HG02588 (cell line): Measurements from ENCODE around the gene FATE1.

Source experiments
- ATAC-seq: cut with Tn5 transposase; IDR thresholded peaks from one replicate; pipeline ENCODE4 v1.9.1; 2021; ENCODE audit warnings: mild to moderate bottlenecking, moderate library complexity; ENCODE audit not compliant: unreplicated experiment

Gene FATE1

DNA sequence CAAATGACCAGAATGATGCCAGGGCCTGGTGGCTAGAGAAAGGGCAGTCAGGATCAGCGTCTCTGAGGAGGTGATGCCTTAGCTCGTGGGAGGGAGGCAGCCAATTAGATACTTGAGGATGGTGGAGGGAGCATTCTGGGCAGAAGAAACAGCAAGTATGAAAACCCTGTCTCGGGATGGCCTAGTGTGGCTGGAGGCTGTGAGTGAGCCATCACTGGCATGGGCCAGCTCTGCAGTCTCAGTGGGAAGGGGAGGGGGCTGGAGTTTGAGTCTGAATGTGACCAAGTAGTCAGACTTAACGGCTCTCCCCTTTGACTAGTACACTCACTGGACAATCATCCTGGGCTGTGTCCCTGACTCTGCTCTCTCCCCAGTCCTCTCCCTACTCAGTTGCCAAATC lies 25.8 kb downstream of the FATE1 start:
- ATAC-seq, result no peak

DNA sequence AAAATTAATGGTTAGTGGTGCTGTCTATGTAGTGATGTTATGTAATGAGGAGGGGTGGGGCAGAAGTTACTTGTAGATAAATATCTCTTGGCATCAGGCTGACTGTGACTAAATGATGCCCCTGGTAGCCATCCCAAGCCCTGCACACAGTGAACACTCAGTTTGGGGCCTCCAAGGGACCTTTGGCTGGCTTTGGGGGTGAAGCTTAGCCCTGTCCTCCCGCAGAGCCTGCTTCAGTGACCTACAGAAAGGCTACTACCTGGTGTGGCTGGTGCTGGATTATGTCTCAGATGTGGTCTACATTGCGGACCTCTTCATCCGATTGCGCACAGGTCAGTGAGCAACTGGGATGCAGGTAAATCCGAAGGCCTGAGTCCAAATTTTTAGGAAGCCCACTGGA lies 26.5 kb downstream of the FATE1 start:
- ATAC-seq, result no peak

DNA sequence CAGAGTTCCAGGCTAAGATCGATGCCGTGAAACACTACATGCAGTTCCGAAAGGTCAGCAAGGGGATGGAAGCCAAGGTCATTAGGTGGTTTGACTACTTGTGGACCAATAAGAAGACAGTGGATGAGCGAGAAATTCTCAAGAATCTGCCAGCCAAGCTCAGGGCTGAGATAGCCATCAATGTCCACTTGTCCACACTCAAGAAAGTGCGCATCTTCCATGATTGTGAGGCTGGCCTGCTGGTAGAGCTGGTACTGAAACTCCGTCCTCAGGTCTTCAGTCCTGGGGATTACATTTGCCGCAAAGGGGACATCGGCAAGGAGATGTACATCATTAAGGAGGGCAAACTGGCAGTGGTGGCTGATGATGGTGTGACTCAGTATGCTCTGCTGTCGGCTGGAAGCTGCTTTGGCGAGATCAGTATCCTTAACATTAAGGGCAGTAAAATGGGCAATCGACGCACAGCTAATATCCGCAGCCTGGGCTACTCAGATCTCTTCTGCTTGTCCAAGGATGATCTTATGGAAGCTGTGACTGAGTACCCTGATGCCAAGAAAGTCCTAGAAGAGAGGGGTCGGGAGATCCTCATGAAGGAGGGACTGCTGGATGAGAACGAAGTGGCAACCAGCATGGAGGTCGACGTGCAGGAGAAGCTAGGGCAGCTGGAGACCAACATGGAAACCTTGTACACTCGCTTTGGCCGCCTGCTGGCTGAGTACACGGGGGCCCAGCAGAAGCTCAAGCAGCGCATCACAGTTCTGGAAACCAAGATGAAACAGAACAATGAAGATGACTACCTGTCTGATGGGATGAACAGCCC lies 28.0 kb downstream of the FATE1 start:
- no peak for ATAC-seq

DNA sequence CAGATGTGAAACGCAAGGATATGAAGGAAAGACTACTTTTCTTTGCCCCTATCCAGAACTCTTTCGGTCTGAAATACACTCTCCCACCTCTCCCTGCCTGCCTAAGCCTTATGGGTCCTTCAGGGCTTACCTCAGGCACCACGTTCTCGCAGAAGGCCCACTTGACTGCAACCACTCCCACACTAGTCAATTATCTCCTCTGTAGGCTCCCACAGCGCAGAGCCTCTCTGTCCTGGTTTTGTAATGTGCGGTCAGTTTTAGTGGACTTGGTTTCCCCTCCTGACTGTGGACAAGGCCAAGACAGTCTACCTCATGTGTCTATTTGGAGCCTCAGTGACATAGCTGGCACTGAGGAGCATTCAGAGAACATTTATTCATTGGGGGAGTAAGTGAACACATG lies 29.8 kb downstream of the FATE1 start:
- ATAC-seq, result no peak

DNA sequence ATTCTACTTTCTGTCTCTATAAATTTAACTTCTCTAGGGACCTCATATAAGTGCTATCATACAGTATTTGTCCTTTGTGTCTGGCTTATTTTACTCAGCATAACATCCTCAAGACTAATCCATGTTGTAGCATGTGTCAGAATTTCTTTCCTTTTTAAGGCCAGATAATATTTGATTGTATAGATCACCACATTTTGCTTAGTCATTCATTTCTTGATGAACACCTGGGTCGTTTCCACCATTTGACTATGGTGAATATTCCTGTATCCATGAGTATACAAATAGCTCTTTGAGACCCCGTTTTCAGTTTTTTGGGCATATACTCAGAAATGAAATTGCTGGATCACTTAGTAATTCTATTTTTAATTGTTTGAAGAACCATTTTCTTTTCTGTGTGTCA lies 30.7 kb downstream of the FATE1 start:
- no peak for ATAC-seq

DNA sequence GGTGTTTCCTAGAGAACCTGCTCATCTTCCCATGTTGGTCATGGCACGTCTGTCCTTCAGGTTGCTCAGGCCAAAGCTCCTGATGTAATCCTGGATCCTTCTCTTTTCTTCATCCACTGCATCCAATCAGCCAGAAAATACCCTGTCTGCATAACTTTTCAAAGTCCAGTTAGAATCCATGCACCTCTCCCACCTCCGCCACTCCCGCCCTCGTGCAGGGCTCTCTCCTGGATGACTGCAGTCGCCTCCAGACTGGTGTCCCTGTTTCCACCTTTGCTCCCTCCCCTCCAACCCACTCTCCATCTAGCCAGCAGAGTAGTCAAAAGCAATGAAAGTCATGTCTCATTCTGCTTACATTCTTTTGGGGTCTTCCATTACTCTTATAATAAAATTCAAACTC lies 34.7 kb downstream of the FATE1 start:
- no peak for ATAC-seq

DNA sequence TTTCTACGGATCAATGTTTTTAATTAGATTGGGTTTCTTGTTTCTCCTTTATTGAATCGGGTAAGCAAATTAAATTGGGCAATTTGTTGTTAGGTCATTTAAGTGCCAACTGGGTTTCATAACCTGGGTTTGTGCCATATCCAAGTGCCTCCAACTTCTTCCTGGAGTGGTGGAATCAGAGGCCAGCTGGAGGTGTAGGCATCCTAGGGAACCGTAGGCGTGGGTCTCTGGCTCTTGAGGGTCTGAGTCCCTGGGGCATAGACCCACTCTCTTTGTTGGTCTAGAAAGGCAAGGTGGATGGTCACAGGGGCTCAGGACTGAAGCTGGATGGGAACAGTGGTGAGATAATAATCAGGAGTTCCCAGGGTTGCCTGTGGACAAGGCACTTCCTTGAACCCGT lies 37.0 kb downstream of the FATE1 start:
- ATAC-seq, result no peak

DNA sequence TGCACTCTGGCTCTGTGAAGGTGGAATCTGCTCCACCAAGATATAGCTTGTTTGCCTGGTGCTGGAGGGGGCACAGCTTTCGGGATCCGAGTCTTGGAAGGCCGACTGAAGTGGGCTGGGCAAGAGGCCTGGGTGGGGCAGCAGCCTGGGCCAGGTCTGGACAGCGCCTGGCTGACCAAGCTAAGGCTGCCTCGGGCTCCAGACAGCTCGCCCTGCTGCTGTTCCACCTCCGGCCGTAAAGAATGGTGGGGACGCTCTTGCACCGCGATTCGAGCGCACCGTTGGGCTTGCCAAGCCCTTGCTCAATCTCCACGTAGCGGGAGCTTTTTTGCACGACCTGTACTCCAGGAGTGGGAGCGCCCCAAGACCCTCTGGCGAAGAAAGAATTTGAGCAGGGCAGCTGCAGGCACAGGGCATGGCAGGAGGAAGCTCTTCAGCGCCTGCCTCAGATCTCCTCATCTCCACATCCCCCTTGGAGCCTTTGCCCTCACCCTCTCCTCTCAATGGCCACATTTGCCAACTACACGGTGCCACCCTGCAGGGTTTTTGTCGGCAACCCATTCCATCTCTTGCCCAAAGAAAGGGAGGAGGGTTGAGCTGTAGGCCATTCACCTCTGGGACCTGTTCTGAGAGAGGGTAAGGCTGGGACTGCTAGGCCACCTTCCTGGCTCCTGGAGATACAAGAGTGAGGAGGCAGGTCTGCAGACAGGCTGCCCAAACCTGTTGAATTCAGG lies 37.6 kb downstream of the FATE1 start:
- ATAC-seq, result peak; percentile 51

DNA sequence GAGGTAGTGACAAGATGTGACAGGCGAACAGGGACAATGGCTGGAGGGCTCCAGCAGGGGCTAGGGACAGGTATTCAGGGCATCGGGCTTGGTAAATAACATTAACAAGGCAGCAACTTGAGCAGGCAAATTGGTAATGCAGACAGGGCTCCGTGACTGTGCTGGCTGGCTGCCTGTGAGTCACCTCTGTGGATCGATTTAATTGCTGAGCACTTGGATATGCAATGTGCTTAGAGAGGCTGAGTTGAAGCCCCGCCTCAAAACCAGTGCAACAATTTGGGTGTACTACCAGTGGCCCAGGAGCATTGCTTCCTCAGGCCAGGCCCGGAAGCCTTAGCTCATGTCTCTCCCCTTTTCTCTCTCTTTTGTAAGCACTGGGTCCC lies 38.2 kb downstream of the FATE1 start:
- ATAC-seq, result no peak

DNA sequence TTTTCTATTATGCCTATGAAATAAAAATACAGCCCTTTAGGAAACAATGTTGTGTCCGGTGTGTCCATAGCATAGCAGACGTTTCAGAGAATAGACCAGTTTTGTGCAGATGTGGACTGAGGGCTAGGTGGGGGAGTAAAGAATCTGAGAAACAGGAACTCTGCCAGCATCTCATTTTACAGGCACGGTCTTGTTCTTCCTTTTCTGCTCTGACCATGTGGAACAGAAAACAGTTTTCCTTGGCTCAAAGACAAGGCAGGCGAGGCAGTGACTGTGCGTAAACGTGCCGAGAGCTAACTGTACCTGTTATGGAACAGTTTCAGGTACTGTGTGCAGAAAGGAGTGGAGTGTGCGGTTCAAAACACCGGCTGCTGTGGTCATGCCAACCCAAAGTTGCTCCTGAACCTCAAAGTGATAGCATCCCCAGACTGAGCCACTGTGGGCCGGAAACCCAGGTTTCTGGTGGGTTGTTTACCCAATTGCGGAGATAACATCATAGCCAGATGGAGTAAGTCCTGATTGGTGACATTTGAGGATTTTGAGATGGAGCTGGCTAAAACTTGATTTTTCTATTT lies 38.9 kb downstream of the FATE1 start:
- no peak for ATAC-seq

DNA sequence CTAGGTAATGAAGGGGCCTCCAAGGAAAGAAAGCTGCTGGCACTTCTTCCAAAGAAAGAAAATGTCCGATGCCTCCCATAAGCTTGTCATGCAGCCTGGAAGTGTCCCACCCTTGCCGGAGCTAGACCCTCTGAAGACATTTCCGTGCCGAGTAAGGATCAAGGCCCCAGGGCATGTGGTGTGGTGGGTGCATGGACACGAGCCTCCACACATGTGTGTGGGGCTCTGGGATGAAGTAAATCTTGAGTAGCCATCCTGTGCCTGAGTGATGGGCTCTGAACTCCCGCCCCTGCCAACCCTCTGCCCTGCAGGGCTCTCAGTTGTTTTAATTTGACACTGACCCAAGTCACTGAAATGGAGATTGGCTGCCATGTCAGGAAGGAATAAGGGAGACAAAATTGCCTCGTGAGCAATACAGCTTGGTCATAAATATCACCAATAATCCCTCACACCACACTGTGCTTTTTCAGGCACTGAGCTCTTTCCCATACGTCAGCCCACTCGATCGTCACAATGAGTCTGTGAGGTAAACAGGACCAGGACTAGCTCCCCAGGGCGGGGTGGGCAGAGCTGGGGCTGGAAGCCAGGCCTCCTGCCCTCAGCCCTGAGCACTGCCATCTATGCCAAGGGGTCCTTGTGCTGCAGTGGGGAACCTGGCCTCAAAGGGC lies 43.3 kb downstream of the FATE1 start:
- ATAC-seq, result no peak

DNA sequence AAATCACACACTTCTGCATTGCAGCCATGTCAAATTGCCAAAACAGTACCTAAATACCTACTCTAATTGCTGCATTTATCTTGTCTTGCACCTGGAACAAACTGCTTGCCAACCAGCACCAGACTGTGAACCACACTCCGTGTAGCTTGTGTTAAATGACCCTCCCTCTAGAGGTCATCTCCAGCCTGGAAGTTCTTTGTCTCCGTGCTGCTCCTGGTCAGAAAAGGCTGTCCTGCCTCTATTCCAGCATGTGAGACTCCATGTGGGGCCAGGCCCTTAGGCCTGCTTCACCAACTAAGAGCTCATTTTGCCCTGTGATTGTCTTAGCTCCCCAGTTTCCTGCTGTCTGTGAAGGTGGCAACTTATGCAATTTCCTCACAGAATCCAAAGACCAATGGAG lies 47.0 kb downstream of the FATE1 start:
- no peak for ATAC-seq

DNA sequence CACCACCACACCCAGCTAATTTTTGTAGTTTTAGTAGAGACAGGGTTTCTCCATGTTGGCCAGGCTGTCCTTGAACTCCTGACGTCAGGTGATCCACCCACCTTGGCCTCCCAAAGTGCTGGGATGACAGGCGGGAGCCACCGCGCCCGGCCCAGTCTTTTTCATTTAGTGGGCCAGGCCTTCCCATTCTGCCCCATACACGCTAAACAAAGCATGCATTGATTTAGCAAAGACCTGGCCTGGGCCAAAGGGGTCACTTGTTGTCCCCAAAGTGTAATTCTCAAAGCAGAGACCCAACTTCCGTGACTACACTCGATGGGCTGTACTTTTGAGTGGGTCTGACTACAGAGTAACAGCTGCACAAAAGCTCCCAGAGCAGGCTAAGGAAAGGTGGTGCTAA lies 47.9 kb downstream of the FATE1 start:
- ATAC-seq, result no peak

DNA sequence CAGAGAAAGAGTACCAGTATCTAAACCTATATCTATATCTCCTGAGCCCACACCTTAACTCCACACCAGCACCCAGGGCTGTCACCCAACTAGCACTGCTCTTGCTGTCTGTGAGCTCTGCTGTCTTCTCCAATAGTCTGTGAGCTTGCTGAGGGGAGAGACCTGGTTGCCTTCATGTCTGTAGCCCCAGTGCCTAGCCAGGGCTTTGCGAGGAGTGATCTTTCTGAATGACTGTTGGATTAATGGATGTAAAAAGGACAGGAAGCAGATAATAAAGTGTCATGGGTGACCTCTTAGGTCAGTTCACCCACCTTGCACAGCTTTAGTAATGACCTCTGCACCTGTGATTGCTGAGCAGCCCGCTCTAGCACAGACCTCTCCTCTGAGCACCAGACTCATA lies 49.2 kb downstream of the FATE1 start:
- no peak for ATAC-seq

DNA sequence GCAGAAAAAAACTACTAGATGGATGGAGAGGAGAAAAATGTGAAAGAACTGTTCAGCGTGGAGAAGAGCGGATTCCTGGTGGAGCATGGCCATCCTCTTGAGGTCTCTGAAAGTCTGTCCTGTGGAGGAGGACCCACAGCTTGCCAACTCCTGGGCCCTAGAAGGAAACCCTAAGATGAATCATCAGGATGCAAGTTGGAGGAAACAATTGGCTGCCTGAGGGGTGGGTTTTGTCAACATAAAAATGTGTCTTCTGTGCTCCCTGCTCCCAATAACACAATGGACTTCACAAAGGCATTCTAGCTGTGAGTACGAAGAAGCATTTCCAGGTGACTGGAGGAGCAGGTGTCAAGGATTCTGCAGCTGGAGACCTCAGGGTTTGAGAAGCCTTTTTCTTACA lies 55.9 kb downstream of the FATE1 start:
- no peak for ATAC-seq
